ENCODE data around the gene SOX10. TPM values are rescaled to one million over a fixed set of nuclear protein-coding genes. Genes with fewer than 3 reads are reported as not detected.
"Not testable (repeated sequence)": the region's sequence is repeated elsewhere in the genome, so short reads cannot be mapped to it uniquely, and the experiment has no call there.

The SOX10 gene
- total RNA-seq, 1 donor from 2014 or later, result not detected

DNA sequence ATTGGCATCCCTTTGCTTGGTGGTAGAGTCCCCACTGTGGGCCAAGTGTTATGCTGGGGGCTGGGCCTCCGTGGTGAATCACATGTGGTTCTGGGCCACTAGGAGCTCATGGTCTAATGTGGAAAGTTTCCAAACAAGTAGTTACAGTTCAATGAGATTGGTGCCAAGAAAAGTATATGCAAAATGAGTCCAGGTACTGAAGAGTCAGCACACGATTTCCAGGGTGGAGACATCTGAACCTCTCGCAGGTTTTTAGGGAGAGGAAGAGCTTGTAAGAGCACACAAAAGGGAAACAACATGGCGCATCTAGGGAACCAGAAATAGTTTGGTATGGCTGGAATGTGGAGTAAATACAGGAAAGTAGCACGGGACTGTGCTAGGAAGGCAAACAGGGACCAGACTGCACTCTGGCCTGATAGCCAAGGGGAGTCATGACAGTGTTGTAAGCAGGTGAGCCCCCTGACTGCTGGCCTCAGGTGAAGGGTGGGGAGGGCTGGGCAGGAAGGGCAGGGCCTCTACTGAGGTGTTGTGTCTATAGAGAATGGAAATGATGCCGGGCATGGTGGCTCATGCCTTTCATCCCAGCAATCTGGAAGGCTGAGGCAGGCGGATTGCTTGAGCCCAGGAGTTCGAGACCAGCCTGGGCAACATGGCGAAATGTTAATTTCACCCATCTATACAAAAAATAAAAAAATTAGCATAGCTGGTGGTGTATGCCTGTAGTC lies 18.3 kb downstream of the SOX10 start:
- DNase-seq (ENCODE audit: low read depth, low spot score), result no peak

DNA sequence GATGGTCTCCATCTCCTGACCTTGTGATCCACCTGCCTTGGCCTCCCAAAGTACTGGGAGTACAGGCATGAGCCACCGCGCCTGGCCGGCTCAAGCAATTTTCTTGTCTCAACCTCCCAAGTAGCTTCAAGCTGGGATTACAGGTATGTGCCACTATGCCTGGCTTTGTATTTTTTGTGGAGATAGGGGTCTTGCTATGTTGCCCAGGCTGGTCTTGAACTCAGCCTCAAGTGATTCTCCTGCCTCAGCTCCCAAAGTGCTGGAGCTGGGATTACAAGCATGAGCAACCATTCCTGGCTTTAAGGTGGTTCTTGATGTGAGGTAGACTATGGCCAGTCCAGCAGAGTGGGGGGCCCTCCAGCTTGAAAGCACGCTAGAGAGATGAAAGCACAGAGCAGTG lies 23.3 kb downstream of the SOX10 start:
- no peak for DNase-seq (ENCODE audit: low read depth, low spot score)

DNA sequence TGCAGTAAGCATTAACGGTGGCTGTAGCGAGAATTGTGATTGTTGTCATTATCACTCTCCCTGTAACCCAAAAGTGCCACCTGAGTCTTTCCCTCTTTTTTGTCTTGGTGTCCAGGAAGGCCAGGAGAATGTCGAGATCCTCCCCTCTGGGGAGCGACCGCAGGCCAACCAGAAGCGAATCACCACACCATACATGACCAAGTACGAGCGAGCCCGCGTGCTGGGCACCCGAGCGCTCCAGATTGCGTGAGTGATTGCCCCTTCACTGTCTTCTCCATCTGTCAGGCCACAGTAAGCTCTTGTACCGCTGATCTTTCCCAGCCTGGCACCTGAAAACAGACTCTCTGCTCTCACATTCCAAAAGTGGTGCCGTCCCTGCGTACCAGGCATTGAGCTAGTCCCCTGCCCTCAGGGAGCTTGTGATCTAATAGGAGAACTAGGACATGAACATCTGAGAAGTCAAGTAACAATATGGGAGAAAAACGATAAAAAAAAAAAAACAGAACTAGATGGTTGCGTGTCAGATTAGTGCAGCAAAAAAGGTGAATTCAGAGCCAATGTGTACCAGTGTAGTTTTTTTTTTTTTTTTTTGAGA lies 25.0 kb downstream of the SOX10 start:
- DNase-seq (ENCODE audit: low read depth, low spot score), result no peak

DNA sequence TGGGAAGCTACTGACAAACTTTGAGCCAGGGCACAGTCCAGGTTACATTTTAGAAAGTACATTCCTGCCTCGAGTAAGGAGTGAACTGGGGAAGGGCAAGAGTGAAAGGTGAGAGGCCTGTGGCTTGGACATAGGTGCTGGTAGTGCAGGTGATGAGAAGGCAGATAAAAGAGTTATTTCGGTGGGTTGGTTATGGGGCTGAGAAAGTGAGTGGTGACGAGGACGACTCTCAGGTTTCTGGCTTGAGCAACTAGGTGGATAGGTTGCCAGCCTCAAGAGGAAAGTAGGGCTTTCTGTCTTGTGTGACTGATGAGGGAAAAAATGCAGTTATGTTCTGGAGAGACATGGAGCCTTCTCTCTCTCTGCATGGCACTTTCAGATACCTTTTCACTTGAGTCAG lies 27.1 kb downstream of the SOX10 start:
- no peak for DNase-seq (ENCODE audit: low read depth, low spot score)

DNA sequence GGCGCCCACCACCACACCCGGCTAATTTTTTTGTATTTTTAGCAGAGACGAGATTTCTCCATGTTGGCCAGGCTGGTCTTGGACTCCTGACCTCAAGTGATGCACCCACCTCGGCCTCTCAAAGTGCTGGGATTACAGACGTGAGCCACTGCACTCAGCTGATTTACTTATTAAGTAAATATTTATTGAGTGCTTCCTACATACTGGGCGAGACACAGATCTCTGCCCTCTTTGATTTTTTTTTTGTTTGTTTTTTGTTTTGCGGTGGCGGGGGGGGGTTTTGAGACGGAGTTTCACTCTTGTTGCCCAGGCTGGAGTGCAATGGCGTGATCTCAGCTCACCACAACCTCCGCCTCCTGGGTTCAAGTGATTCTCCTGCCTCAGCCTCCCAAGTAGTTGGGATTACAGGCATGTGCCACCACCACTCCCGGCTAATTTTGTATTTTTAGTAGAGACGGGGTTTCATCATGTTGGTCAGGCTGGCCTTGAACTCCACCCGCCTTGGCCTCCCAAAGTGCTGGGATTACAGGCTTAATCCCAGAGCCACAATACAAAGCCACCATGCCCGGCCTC lies 28.4 kb downstream of the SOX10 start:
- DNase-seq (ENCODE audit: low read depth, low spot score), result not testable (repeated sequence)

DNA sequence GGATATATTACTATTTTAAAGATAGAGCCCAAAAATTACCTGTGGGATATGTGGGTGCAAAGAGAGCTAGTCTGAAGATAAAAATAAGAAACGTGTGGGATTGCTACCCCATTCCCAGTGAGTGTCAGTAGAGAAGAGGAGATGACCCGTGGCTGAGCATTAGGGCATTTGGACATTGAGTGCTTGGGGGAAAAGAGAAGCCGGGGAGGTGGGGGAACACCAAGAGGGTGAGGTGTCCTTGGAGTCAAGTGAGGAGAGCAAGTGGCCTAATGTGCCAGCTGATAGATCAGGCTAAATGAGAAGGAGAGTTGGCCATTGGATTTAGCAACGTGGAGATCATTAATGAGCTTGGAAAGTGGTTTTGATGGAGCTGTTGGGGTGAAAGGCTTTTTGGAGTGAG lies 29.7 kb downstream of the SOX10 start:
- DNase-seq (ENCODE audit: low read depth, low spot score), result no peak

DNA sequence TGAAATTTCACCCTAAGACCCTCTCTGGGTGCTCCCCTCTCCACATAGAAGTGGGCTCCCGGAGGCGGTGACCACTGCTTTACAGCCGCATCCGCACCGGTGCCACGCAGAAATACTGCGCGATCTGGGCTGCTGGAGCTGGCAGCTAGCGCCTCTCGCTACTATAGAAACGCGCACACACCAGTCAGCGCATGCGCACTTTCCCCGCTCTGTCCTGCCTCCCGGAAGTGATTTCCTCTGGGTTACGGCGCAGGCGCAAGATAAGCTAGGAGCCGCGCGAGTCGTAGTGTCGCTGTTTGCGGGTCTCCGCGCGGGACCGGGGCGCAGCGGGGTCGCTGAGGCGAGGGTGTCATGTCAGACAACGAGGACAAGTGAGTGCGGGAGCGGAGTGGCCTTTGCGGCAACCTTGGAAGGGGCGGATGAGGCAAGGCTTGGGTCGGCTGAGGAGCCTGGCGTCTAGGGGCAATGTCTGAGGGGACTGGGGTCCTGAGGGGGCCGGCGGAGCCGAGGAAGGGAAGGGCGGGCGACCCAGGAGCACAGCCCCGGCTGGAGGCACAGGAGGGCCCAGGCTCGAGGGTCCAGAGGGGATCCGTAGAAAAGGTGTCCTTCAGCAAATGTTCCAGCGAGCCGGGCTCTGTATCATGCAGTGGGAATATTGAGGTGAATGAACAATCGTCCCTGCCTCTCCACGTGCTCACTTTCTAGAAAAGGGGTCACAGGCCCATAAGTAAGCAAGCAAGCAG lies 30.7 kb downstream of the SOX10 start, which contains the start of the genes C22orf23 and POLR2F:
Gene C22orf23, minus strand, starts transcription at position 165 of the 743 bp plus-strand sequence. CDS start 452 bp downstream, outside the sequence.
Gene POLR2F, plus strand, starts transcription at position 263 of the 743 bp plus-strand sequence. Its CDS starts 89 bp downstream, at position 352.
- DNase-seq (ENCODE audit: low read depth, low spot score), result peak; percentile 71

DNA sequence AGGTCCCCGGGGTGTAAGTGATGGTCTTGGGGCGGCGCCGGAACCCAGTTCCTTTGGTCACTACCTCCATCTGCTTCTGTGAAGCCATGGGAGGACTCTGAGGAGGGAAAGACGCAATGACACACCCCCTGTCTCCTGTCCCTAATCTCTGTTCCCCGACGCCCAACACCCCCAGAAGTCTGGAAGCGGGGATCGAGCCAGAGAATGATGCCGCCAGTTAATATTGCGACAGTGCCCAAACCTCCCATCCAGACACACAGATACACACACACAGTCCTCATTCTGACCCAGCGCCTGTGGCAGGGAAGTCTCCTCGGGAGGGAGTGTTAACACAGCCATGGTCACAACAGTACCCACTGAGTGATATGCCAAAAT lies 31.3 kb downstream of the SOX10 start:
- no peak for DNase-seq (ENCODE audit: low read depth, low spot score)

DNA sequence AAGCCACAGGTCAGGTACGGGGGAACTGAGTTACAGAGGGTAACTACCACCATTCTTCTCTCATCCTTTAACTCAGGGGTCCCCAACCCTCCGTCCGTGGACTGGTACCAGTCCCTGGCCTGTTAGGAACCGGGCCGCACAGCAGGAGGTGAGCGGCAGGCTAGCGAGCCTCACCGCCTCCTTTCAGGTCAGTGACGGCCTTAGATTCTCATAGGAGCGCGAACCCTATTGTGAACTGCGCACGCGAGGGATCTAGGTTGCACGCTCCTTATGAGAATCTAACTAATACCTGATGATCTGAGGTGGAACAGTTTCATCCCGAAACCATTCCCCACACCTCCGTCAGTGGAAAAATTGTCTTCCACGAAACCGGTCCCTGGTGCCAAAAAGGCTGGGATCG lies 31.7 kb downstream of the SOX10 start:
- DNase-seq (ENCODE audit: low read depth, low spot score), result not testable (repeated sequence)

DNA sequence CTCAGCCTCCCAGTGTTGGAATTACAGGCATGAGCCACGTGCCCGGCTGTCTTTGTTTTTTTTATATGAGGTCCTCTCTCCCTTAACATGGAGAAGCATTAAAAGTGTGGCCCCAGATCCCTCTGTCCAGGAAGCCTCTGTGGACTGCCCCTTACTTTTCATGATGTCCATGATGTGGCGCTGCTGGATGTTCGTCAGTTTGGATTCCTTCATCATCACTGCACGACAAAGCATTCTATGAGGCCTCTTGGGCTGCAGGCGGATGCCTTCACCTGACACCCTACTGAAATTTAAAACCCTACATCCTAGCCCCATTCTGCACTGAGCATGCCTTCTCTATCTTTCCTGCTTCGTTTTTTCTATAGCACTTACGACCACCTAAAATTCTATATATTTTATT lies 33.0 kb downstream of the SOX10 start:
- no peak for DNase-seq (ENCODE audit: low read depth, low spot score)

DNA sequence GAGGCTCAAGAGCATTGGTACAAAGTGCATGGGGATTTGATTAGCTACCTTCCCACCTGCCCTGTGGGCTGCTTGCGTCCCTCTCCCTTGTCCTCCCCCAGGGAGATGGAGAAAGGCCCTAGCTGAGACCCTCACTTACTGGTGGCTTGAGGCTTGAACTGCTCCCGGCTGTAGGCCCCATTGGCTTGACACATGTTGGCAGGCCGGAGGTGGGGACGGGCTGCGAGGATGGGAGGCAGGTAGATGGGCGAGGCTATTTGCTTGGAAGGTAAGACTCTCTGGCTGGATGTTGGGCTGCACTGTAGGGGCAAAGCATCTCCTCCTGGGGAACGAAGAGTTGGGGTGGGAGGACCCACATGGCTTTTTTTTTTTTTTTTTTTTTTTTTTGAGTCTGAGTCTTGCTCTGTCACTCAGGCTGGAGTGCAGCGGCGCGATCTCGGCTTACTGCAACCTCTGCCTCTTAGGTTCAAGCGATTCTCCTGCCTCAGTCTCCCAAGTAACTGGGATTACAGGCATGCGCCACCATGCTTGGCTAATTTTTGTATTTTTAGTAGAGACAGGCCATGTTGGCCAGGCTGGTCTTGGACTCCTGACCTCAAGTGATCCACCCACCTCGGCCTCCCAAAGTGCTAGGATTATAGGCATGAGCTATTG lies 37.1 kb downstream of the SOX10 start:
- DNase-seq (ENCODE audit: low read depth, low spot score), result not testable (repeated sequence)

DNA sequence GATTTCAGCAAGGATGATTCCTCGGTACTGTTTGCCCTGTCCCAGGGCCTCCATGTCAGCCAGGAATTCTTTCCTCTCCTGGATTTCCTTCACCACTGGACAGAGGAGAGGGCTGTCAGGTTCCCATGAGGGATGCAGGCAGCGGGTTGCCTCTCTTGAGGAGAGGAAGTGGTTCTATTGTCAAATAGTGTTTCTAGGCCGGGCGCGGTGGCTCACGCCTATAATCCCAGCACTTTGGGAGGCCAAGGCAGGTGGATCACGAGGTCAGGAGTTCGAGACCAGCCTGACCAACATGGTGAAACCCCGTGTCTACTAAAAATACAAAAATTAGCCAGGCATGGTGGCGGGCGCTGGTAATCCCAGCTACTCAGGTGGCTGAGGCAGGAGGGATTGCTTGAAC lies 39.9 kb downstream of the SOX10 start:
- DNase-seq (ENCODE audit: low read depth, low spot score), result not testable (repeated sequence)

DNA sequence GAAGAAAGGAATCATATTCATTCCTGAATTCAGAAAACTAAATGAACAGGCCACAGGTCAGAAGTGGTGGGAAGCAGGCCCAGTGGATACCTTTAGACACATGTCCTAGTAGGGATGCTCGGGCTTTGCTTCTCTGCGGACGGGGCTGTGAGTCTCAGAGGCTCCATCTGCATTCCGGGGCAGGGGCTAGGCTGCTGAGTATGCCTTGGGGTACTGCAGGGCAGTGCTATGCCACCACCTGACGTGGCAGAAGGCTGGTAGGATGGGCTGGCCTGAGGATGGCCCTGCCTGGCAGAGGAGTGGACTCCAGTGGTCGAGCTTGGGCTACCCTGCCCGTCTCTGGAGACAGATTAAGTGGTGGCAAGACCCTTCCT lies 40.5 kb downstream of the SOX10 start:
- DNase-seq (ENCODE audit: low read depth, low spot score), result no peak

DNA sequence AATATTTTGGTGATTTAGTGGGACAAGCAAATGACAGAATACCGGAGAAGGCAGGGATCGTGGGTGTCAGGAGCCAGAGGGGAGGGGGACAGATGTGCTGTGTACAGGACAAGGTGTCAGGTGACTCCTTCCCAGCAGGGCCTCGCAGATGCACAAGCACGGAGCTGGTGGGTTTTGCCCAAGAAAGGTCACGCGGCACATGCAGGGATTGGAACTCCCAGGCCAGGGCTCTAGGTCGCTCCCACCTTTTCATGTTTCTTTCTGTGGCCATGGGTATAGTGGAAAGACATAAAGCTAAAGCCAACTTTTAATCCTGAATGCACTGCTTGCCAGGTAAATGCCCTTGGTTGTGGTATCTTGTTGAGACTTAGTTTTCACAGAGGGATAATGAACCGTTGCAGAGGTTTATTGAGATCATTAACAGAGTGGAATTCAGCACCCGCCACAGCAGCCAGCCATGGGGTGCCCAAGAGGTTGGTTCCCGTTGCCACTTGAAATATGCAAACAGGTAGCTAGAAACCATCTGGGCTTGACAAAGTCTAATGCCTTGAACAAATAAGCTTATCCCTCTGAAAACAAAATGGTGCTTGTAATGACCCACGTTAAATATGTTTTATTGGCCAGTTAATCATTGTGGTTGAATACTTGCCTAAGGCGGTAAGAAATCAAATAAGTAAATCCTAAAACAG lies 41.1 kb downstream of the SOX10 start:
- DNase-seq (ENCODE audit: low read depth, low spot score), result no peak

DNA sequence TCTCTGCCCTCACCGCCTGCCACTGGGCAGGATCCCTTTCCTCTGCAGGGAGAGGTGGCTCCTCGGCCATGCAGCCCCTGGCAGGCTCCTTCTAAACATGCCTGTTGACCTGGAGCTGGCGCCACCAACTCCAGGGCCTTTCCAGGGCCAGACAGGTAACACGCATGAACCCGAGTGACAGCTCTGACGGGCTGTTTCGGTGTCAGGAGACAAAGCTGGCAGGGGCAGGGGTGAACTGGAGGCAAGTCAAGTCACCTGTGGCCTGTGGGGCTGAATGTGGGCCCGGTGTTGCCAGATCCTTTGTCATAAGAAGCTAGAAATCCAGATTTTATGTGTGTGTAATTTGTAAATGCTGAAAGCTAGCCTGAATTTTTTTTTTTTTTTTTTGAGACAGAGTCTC lies 42.2 kb downstream of the SOX10 start:
- DNase-seq (ENCODE audit: low read depth, low spot score), result no peak

DNA sequence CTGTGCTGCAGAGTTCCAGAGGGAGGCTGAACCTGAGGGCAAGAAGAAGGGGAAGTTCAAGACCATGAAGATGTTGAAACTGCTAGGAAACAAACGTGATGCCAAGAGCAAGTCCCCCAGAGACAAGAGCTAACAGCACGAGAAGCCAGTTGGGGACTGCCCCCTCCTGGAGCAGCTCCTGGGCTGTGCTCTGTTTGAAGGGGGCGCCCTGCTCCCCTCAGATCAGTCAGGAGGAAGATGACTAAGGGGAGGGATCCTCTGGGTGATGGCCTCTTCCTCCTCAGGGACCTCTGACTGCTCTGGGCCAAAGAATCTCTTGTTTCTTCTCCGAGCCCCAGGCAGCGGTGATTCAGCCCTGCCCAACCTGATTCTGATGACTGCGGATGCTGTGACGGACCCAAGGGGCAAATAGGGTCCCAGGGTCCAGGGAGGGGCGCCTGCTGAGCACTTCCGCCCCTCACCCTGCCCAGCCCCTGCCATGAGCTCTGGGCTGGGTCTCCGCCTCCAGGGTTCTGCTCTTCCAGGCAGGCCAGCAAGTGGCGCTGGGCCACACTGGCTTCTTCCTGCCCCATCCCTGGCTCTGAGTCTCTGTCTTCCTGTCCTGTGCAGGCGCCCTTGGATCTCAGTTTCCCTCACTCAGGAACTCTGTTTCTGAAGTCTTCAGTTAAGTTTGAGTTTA lies 43.5 kb downstream of the SOX10 start:
- no peak for DNase-seq (ENCODE audit: low read depth, low spot score)

DNA sequence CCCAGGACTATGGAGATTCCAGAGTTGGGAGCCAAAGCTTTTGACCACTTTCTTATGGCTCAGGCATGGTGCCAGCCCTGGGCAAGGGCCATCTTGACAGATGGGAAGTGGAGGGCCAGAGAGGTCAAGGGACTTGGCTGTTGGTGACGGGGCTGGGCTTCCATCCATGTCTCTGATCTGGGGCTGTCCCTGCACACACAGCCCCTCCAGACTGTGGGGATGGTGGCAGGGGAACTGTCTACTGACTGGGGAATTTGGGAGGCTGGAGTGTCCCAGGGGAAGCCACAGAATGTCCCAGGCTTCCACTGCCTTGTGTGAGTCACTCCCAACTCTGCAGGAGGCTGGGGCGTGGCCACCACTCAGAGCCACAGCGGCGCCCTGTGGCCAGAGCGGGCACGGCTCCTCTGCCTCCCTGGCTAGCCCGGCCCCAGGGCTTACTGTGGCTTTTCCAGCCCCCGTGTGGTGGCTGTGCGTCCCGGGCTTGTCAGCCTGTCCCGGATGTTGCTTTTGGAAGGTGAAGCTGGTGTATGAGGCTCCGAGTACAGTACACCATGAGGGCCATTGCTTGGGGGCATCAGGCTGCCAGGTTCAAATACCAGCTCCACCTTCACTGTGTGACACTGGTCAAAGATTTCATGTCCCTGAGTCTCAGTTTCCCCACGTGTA lies 50.5 kb downstream of the SOX10 start:
- peak; percentile 71 for DNase-seq (ENCODE audit: low read depth, low spot score)

DNA sequence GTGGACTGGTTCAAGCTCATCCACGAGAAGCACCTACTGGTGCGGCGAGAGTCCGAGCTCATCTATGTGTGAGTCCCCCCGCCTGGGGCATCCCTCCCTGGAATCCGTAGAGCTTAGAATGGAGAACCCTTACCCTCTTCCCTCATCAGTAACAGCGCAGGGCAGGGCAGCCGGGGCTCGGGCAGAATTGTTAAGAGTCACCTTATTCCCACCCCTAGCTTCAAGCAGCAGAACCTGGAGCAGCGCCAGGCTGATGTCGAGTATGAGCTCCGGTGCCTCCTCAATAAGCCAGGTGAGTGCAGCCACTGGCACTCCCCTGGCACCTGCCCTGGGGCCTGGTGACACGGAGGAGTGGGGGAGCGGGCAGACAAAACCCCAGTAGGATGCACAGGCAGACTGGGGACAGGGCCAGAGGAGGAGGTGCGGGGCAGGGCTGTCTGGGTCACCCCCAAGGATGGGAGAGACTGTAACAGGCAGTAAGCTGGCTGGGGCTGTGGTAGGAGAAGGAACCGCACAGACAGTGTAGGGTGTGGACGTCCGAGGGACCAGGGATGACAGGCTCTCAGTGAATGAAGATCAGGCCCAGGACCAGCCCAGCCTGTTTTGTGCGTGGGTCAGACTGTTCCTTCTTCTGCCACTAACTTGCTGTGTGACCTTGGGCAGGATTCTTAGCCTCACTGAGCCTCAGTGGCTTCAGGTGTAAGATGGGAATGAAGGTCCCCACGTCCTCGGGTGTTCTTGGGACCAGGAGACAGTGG lies 51.4 kb downstream of the SOX10 start:
- no peak for DNase-seq (ENCODE audit: low read depth, low spot score)

DNA sequence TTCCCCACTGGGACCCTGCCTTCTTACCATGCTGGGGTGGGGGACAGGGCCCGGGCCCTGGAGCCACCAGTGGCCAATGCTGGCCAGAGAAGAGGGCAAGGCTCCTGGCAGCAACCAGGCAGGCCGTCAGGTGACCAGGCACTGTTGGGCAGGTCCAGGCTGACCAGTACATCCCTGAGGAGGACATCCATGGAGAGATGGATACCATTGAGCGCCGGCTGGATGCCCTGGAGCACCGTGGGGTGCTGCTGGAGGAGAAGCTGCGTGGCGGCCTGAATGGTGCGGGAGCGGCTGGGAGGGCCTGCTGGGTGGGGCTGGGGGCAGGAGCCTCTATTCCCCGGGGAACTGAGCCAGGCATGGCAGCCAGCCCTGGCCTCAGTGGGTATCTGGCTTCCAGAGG lies 52.0 kb downstream of the SOX10 start:
- no peak for DNase-seq (ENCODE audit: low read depth, low spot score)
